Neuronal stem cell (in vitro differentiated cells): Measurements from ENCODE around the gene ADAMTSL4.

Source experiments
- DNase-seq: peaks from one replicate; pipeline ENCODE4 v3.0.0-alpha.2; 2013; ENCODE audit warnings: low spot score
- H2AFZ ChIP-seq: one replicate; pipeline ENCODE4 v1.6.1; 2013; ENCODE audit warnings: mild to moderate bottlenecking, low read length, inconsistent platforms
- H2AK5ac ChIP-seq: 2 replicates; pipeline ENCODE4 v1.6.1; 2013; ENCODE audit warnings: low read depth, mild to moderate bottlenecking, inconsistent platforms, low read length, moderate library complexity, mixed read lengths
- H2BK120ac ChIP-seq: 2 replicates; pipeline ENCODE4 v1.6.1; 2013; ENCODE audit warnings: low read depth, mild to moderate bottlenecking, inconsistent platforms, low read length, moderate library complexity, mixed read lengths
- H2BK12ac ChIP-seq: one replicate; pipeline ENCODE4 v1.6.1; 2013; ENCODE audit warnings: low read length, inconsistent platforms
- H2BK15ac ChIP-seq: 2 replicates; pipeline ENCODE4 v1.6.1; 2013; ENCODE audit warnings: mild to moderate bottlenecking, low read length, inconsistent platforms, mixed read lengths
- H2BK5ac ChIP-seq: one replicate; pipeline ENCODE4 v1.6.1; 2013; ENCODE audit warnings: inconsistent platforms, mild to moderate bottlenecking, low read length, moderate library complexity
- H3K14ac ChIP-seq: one replicate; pipeline ENCODE4 v1.6.1; 2013; ENCODE audit warnings: low read length, inconsistent platforms
- H3K18ac ChIP-seq: 2 replicates; pipeline ENCODE4 v1.6.1; 2013; ENCODE audit warnings: low read length, inconsistent platforms
- H3K23ac ChIP-seq: 2 replicates; pipeline ENCODE4 v1.6.1; 2013; ENCODE audit warnings: low read depth, mild to moderate bottlenecking, mixed read lengths, low read length, inconsistent platforms; ENCODE audit not compliant: poor library complexity
- H3K27ac ChIP-seq: replicated peaks from 3 replicates; pipeline ENCODE4 v1.5.1; 2013; ENCODE audit warnings: low read length, inconsistent platforms
- H3K27me3 ChIP-seq, 3 experiments: 2 replicates each; pipeline ENCODE4 v1.6.1; 2013; ENCODE audit warnings: low read length in 3 of 3, mild to moderate bottlenecking in 2 of 3, inconsistent platforms in 1 of 3, low read depth in 1 of 3, mixed read lengths in 1 of 3, moderate library complexity in 1 of 3; ENCODE audit not compliant: control insufficient read depth in 3 of 3, insufficient read depth in 3 of 3
- H3K36me3 ChIP-seq, 2 donors: replicated peaks in 1 of 2; 2 replicates each; pipeline ENCODE4 v1.6.1; 2013; ENCODE audit warnings: low read length in 2 of 2; ENCODE audit not compliant: control insufficient read depth in 2 of 2, insufficient read depth in 2 of 2
- H3K4ac ChIP-seq: 2 replicates; pipeline ENCODE4 v1.6.1; 2013; ENCODE audit warnings: inconsistent platforms, mild to moderate bottlenecking, low read length, moderate library complexity
- H3K4me1 ChIP-seq, 2 donors: 1 replicate in 1 of 2; 2 replicates in 1 of 2; pipeline ENCODE4 v1.6.1; 2013; ENCODE audit warnings: low read length in 2 of 2, low read depth in 1 of 2; ENCODE audit not compliant: control insufficient read depth in 2 of 2, insufficient read depth in 1 of 2
- H3K4me2 ChIP-seq: one replicate; pipeline ENCODE4 v1.6.1; 2013; ENCODE audit warnings: mild to moderate bottlenecking, low read length, inconsistent platforms; ENCODE audit not compliant: insufficient read depth, poor library complexity, severe bottlenecking
- H3K4me3 ChIP-seq, 2 donors: 2 replicates each; pipeline ENCODE4 v1.5.1; 2013; ENCODE audit warnings: low read length in 2 of 2, mild to moderate bottlenecking in 2 of 2, inconsistent platforms in 1 of 2, moderate library complexity in 1 of 2
- H3K79me1 ChIP-seq: one replicate; pipeline ENCODE4 v1.6.1; 2013; ENCODE audit warnings: low read depth, mild to moderate bottlenecking, inconsistent platforms, low read length, moderate library complexity
- H3K9ac ChIP-seq: one replicate; pipeline ENCODE4 v1.6.1; 2013; ENCODE audit warnings: mild to moderate bottlenecking, low read depth, low read length, inconsistent platforms; ENCODE audit not compliant: poor library complexity
- H3K9me3 ChIP-seq, 2 donors: replicated peaks in 1 of 2; 2 replicates each; pipeline versions ENCODE3 to v1.6.1; 2013; ENCODE audit warnings: low read length in 2 of 2, mild to moderate bottlenecking in 2 of 2, inconsistent platforms in 1 of 2, low read depth in 1 of 2, mixed read lengths in 1 of 2, moderate library complexity in 1 of 2; ENCODE audit not compliant: control insufficient read depth in 2 of 2, insufficient read depth in 1 of 2
- H4K8ac ChIP-seq: one replicate; pipeline ENCODE4 v1.6.1; 2013; ENCODE audit warnings: low read depth, mild to moderate bottlenecking, inconsistent platforms, low read length, moderate library complexity
- H4K91ac ChIP-seq: one replicate; pipeline ENCODE4 v1.6.1; 2013; ENCODE audit warnings: low read length, low read depth, mild to moderate bottlenecking, inconsistent platforms; ENCODE audit not compliant: poor library complexity
- WGBS, 2 donors: extraction: QIAGEN DNeasy Blood & Tissue Kit; methylation state at CpG; one replicate each; pipeline ENCODE4 v1.1.7; 2013; ENCODE audit warnings: missing lambda C conversion rate in 2 of 2, mixed read lengths in 1 of 2; ENCODE audit not compliant: insufficient read length in 2 of 2, insufficient replicate concordance in 1 of 2; ENCODE audit errors: extremely low coverage in 2 of 2; 5-methylcytosine and 5-hydroxymethylcytosine counted together

The ADAMTSL4 gene

GRCh38 chr1:150546294-150546937 is 2.8 kb upstream of the ADAMTSL4 start:
- H3K79me1 ChIP-seq, result no peaks in the 10 kb centered on the region
- H2AK5ac ChIP-seq, result no peak overlapping the region
- peaks cover 7 to 10% of the 10 kb centered on the region in 2 donors for H3K4me1 ChIP-seq
- H3K4me3 ChIP-seq, result no peak overlapping the region
- H3K14ac ChIP-seq, result no peak overlapping the region
- H2AFZ ChIP-seq, result no peak overlapping the region
- no peak overlapping the region for H3K27ac ChIP-seq
- no peak overlapping the region for H2BK12ac ChIP-seq
- H3K36me3 ChIP-seq, result no peaks in the 10 kb centered on the region
- no peak overlapping the region for H3K4me2 ChIP-seq
- no CpG with 5 or more reads among the region's 16 CpGs for WGBS, 2 donors
- no peak overlapping the region for H2BK15ac ChIP-seq
- no peak for DNase-seq
- no peak overlapping the region for H2BK120ac ChIP-seq
- no peak overlapping the region for H3K9ac ChIP-seq
- no peak overlapping the region for H4K91ac ChIP-seq
- no peak overlapping the region for H3K4ac ChIP-seq
- peaks cover 0 to 15% (median 0%) of the 10 kb centered on the region in 3 experiments for H3K27me3 ChIP-seq
- H3K9me3 ChIP-seq, result no peaks in the 10 kb centered on the region
- no peak overlapping the region for H2BK5ac ChIP-seq
- H3K23ac ChIP-seq, result peak overlapping the region; percentile 85
- H4K8ac ChIP-seq, result no peak overlapping the region
- no peak overlapping the region for H3K18ac ChIP-seq

GRCh38 chr1:150548324-150548631 is 930 bp upstream of the ADAMTSL4 start:
- no peaks in the 10 kb centered on the region for H3K79me1 ChIP-seq

GRCh38 chr1:150549496-150550221 is 451 bp downstream of the ADAMTSL4 start:
- Histone ChIP-seq H3K4me3 (peak overlapping the region in 1 of 2 donors; percentile 31), H4K8ac (peak overlapping the region; percentile 10), H3K14ac (no peak overlapping the region), H3K27me3 (peaks cover 0 to 18% (median 0%) of the 10 kb centered on the region in 3 experiments), H2AFZ (peak overlapping the region; percentile 85), H3K23ac (peak overlapping the region; percentile 70), H2BK120ac (no peak overlapping the region), H3K4me1 (peaks cover 9 to 12% of the 10 kb centered on the region in 2 donors), H3K9me3 (no peaks in the 10 kb centered on the region), H3K4me2 (peak overlapping the region; percentile 98), H4K91ac (no peak overlapping the region), H3K27ac (no peak overlapping the region), H3K79me1 (no peaks in the 10 kb centered on the region), H2BK15ac (no peak overlapping the region), H2AK5ac (peak overlapping the region; percentile 79), H2BK12ac (no peak overlapping the region), H3K36me3 (no peaks in the 10 kb centered on the region), H3K18ac (peak overlapping the region; percentile 84), H3K9ac (peak overlapping the region; percentile 10), H3K4ac (no peak overlapping the region), H2BK5ac (no peak overlapping the region)
- WGBS, 2 donors, result no CpG with 5 or more reads among the region's 43 CpGs
- no peak for DNase-seq

More at GRCh38 chr1:150548324-150548631, 930 bp upstream of the ADAMTSL4 start:
- Histone ChIP-seq H3K4ac (no peak overlapping the region), H3K23ac (no peak overlapping the region), H3K4me1 (peaks cover 14 to 18% of the 10 kb centered on the region in 2 donors), H3K4me2 (peak overlapping the region; percentile 98), H3K27me3 (peaks cover 0 to 18% (median 0%) of the 10 kb centered on the region in 3 experiments), H3K14ac (no peak overlapping the region), H4K91ac (no peak overlapping the region), H2BK12ac (no peak overlapping the region), H3K27ac (no peak overlapping the region), H3K9ac (no peak overlapping the region), H4K8ac (no peak overlapping the region), H2AK5ac (no peak overlapping the region), H3K4me3 (peak overlapping the region in 1 of 2 donors; percentile 55), H2AFZ (peak overlapping the region; percentile 93), H3K18ac (peak overlapping the region; percentile 60), H2BK15ac (no peak overlapping the region), H3K36me3 (no peaks in the 10 kb centered on the region), H2BK5ac (peak overlapping the region; percentile 0), H2BK120ac (no peak overlapping the region), H3K9me3 (no peaks in the 10 kb centered on the region)
- WGBS, 2 donors, result no CpG with 5 or more reads among the region's 4 CpGs
- no peak for DNase-seq
